ENCODE results near the gene ABCC4. TPM values are rescaled to one million over a fixed set of nuclear protein-coding genes. Genes with fewer than 3 reads are reported as not detected.

Gene ABCC4
- total RNA-seq, 1 donor from 2014 or later = 33.4 TPM

- TF ChIP-seq, protein P1, sequence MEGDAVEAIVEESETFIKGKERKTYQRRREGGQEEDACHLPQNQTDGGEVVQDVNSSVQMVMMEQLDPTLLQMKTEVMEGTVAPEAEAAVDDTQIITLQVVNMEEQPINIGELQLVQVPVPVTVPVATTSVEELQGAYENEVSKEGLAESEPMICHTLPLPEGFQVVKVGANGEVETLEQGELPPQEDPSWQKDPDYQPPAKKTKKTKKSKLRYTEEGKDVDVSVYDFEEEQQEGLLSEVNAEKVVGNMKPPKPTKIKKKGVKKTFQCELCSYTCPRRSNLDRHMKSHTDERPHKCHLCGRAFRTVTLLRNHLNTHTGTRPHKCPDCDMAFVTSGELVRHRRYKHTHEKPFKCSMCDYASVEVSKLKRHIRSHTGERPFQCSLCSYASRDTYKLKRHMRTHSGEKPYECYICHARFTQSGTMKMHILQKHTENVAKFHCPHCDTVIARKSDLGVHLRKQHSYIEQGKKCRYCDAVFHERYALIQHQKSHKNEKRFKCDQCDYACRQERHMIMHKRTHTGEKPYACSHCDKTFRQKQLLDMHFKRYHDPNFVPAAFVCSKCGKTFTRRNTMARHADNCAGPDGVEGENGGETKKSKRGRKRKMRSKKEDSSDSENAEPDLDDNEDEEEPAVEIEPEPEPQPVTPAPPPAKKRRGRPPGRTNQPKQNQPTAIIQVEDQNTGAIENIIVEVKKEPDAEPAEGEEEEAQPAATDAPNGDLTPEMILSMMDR (conservative IDR thresholded peaks at IDR 0.05; ENCODE audit: low read depth, low read length) = no peak
- DNase-seq (ENCODE audit: low read depth) = no peak
- no peak overlapping the region for H3K4me3 ChIP-seq (ENCODE audit: low read depth, low read length)
These were observed 62.0 kb downstream of the ABCC4 start for GRCh38 chr13:95239283-95239682.

- DNase-seq (ENCODE audit: low read depth) = no peak
- TF ChIP-seq, protein P1 (conservative IDR thresholded peaks at IDR 0.05; ENCODE audit: low read depth, low read length) = no peak
- H3K4me3 ChIP-seq (ENCODE audit: low read depth, low read length) = no peak overlapping the region
These were observed 63.9 kb downstream of the ABCC4 start for GRCh38 chr13:95237310-95237870.

DNA sequence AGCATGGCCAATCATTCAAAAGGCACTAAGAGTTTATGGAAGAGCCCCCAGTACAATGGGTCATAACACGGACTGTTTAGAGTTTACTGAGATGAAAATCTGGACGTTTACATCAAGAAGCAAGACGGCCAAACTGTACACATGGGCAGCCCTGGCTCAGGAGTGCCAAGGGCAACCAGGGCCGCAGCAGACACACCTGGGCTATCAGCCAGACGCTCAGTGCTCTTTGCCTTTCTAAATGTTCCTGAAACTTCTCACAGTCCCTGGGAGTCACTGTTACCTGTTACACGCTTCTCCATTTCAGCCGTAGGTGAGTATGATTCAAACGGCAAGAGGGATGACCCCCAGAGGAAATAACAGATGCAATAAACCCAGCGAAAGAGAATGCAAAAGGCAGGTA is 64.5 kb downstream of the ABCC4 start:
- DNase-seq (ENCODE audit: low read depth) = no peak
- TF ChIP-seq, protein P1 (conservative IDR thresholded peaks at IDR 0.05; ENCODE audit: low read depth, low read length) = no peak
- no peak overlapping the region for H3K4me3 ChIP-seq (ENCODE audit: low read depth, low read length)

DNA sequence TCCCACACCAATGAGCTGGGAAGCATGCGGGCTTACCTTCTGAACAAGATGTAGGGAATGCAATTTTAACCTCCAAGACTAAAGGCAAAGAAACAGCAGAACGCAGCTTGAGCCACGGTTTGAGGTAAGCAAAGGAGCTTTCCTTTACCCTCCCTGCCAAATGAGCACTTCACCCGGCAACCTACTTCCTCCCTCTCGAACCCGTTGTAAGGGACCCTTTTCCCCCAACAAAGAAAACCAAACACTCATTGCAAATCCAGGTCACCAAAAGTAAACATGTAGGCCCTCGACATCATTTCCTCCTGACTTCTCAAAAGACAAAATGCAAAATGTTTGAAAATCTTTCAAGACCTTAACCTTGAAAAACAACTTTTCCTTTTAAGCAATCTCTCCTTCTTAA is 65.3 kb downstream of the ABCC4 start:
- no peak for DNase-seq (ENCODE audit: low read depth)
- TF ChIP-seq, protein P1 (conservative IDR thresholded peaks at IDR 0.05; ENCODE audit: low read depth, low read length) = no peak
- no peak overlapping the region for H3K4me3 ChIP-seq (ENCODE audit: low read depth, low read length)

- no peak for DNase-seq (ENCODE audit: low read depth)
- TF ChIP-seq, protein P1 (conservative IDR thresholded peaks at IDR 0.05; ENCODE audit: low read depth, low read length) = no peak
These were observed 66.0 kb downstream of the ABCC4 start for GRCh38 chr13:95235199-95235756.

GRCh38 chr13:95234242-95234641 is 67.0 kb downstream of the ABCC4 start:
- DNase-seq (ENCODE audit: low read depth) = no peak
- TF ChIP-seq, protein P1 (conservative IDR thresholded peaks at IDR 0.05; ENCODE audit: low read depth, low read length) = no peak
- no peak overlapping the region for H3K4me3 ChIP-seq (ENCODE audit: low read depth, low read length)

More at GRCh38 chr13:95235199-95235756, 66.0 kb downstream of the ABCC4 start:
- H3K4me3 ChIP-seq (ENCODE audit: low read depth, low read length) = no peak overlapping the region
